Measurements from ENCODE around the gene CHST12. TPM values are rescaled to one million over a fixed set of nuclear protein-coding genes. Genes with fewer than 3 reads are reported as not detected.

The CHST12 gene
- total and polyA plus RNA-seq, 7 donors = 6.6 to 12.0 (median 8.2) TPM

DNA sequence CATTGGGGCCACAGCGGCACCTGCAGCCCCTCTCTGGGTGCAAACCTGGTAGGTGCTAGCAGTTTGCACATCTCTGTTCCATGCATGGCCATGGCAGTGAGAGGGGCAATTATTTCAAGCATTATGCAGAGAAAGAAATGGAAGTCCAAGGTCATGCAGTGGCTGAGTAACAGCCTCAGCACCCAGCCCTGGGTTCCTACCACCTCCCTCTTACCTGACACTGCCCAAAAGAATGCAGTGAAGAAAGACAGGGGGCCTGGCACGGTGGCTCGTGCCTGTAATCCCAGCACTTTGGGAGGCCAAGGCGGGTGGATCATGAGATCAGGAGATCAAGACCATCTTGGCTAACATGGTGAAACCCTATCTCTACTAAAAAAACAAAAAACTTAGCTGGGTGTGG is 4.9 kb upstream of the CHST12 start:
- no peak overlapping the region for H3K27ac ChIP-seq
- WGBS, 3 donors = 66 to 81% (median 77%) methylated on average over 4 of the region's 4 CpGs
- H3K4me1 ChIP-seq = peaks cover 10% of the 10 kb centered on the region
- no peaks in the 10 kb centered on the region for H3K27me3 ChIP-seq (ENCODE audit: insufficient read depth in 3 of 3, low read length in 2 of 3)
- DNase-seq (no peak), ATAC-seq (no peak)
- TF ChIP-seq, protein P1, sequence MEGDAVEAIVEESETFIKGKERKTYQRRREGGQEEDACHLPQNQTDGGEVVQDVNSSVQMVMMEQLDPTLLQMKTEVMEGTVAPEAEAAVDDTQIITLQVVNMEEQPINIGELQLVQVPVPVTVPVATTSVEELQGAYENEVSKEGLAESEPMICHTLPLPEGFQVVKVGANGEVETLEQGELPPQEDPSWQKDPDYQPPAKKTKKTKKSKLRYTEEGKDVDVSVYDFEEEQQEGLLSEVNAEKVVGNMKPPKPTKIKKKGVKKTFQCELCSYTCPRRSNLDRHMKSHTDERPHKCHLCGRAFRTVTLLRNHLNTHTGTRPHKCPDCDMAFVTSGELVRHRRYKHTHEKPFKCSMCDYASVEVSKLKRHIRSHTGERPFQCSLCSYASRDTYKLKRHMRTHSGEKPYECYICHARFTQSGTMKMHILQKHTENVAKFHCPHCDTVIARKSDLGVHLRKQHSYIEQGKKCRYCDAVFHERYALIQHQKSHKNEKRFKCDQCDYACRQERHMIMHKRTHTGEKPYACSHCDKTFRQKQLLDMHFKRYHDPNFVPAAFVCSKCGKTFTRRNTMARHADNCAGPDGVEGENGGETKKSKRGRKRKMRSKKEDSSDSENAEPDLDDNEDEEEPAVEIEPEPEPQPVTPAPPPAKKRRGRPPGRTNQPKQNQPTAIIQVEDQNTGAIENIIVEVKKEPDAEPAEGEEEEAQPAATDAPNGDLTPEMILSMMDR (IDR thresholded peaks at IDR 0.05) = no peak
- H3K36me3 ChIP-seq (ENCODE audit: insufficient read depth in 1 of 2, low read depth in 1 of 2) = no peaks in the 10 kb centered on the region
- no peaks in the 10 kb centered on the region for H3K9me3 ChIP-seq
- H3K4me3 ChIP-seq = no peak overlapping the region
- intact Hi-C loops (cut with DNase I) = loop anchor here in 1 of 2 donors (5.0 kb wide), 1 partner anchor 36 kb away; no protein-coding TSS in a partner anchor

DNA sequence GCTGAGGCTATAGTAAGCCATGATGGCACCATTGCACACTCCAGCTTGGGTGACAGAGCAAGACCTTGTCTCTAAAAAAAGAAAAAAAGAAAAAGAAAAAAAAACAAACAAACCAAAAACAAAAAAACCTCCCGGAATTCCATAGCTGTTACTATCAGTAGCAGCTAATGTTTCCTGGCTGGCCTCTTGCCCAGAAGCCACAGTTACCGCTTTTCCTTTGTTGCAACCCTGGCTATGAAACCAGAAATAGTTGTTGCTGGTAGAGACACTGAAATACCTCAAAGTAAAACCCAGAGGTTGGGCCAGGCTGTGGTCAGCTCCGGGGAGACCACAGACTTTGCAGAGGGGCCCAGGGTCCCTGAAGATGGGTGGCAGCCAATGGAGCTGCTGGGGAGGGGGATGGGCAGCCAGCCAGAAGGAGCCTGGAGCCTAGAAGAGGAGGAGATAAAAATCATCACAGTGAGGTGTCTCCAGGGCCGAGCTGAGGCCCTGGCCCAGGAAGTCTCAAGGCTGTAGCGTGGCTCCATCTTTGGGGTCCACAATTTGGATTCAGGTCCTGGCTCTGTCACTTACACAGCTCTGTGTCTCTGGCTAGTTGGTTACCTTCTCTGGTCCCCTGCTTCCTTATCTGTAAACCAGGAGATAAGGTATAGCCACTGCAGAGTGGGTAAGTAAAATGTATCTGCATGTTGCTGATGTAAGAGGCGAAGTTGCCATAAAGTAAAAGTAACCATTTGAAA is 3.4 kb upstream of the CHST12 start:
- DNase-seq = peak; percentile 74 to 76
- Histone ChIP-seq H3K27me3 (ENCODE audit: insufficient read depth in 3 of 3, low read length in 2 of 3) (no peaks in the 10 kb centered on the region), H3K36me3 (ENCODE audit: insufficient read depth in 1 of 2, low read depth in 1 of 2) (no peaks in the 10 kb centered on the region), H3K9me3 (no peaks in the 10 kb centered on the region), H3K4me1 (peaks cover 19% of the 10 kb centered on the region), H3K4me3 (no peak overlapping the region), H3K27ac (peak overlapping the region; percentile 11)
- intact Hi-C loops (cut with DNase I) = loop anchor here (5.0 kb wide), 2 partner anchors 38 to 48 kb away; partner anchors contain the start of gene EIF3B (in 1 of the 2)
- 25 to 34% (median 30%) methylated on average over 6 of the region's 6 CpGs for WGBS, 3 donors
- TF ChIP-seq, protein P1 (IDR thresholded peaks at IDR 0.05) = no peak
- ATAC-seq = no peak

DNA sequence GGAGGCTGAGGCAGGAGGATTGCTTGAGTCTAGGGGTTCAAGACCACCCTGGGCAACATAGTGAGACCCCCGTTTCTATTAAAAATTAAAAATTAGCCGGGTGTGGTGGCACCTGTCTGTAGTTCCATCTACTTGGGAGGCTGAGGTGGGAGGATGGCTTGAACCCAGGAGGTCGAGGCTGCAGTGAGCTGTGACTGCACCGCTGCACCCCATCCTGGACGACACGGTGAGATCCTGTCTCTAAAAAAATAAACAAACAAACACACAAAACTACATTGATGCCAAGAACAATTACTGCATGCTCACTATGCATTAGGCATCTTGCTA is 761 bp upstream of the CHST12 start:
- H3K9me3 ChIP-seq = no peaks in the 10 kb centered on the region
- H3K36me3 ChIP-seq (ENCODE audit: insufficient read depth in 1 of 2, low read depth in 1 of 2) = no peaks in the 10 kb centered on the region
- intact Hi-C loops (cut with DNase I) = loop anchor here in 1 of 2 donors (5.0 kb wide), 1 partner anchor 50 kb away; the partner anchor contains the start of gene EIF3B
- no peak for DNase-seq
- ATAC-seq = no peak
- peak overlapping the region; percentile 69 for H3K27ac ChIP-seq
- peaks cover 23% of the 10 kb centered on the region for H3K4me1 ChIP-seq
- TF ChIP-seq, protein P1 (IDR thresholded peaks at IDR 0.05) = no peak
- H3K27me3 ChIP-seq (ENCODE audit: insufficient read depth in 3 of 3, low read length in 2 of 3) = no peaks in the 10 kb centered on the region
- WGBS, 3 donors = 53 to 62% (median 58%) methylated on average over 6 of the region's 6 CpGs
- peak overlapping the region; percentile 95 for H3K4me3 ChIP-seq

DNA sequence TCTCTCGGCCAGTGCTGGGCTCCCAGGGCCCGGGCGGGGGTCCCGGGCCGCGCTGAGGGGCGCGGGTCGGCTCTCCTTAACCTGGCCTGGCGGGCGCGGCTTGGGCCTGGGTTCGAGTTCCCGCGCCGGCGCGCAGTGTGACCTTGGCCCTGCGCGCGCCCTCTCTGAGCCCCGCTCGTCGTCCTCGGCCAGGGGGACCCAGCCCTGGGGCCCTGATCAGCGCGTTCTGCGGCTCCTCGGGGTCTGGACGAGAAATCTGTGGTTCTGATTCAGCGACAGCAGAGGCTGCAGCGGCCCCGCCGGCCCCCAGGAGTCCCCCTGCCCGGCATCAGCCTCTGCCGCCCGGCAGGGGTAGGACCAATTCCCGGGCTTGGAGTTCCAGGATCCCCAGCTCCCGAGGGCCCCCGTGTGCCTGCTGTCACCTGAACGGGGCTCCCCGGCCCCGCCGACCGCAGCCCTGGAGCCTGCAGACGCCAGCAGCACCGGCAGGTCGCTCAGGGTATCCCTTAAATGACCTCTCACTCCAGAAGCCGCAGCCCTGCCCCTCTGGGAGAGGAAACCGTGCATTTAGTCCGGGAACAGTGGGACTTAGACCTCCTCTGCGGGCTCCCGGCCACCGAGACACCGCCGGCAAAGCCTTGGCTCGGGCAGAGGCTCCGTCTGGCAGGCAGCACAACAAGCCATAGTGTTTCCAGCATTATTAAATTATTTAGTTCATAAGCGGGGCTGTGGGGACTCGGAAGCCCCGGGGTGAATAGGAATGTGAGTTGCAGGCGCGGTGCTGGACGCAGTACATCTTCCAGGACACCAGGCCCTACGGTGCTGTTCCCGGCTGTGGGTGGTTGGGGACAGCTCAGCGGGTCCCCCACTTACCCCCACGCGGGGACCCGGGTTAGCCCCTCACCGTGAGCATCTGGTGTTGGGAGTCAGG is 572 bp downstream of the CHST12 start:
- Histone ChIP-seq H3K27ac (peak overlapping the region; percentile 77), H3K4me1 (peaks cover 30% of the 10 kb centered on the region), H3K4me3 (peak overlapping the region; percentile 95), H3K27me3 (ENCODE audit: insufficient read depth in 3 of 3, low read length in 2 of 3) (no peaks in the 10 kb centered on the region), H3K36me3 (ENCODE audit: insufficient read depth in 1 of 2, low read depth in 1 of 2) (no peaks in the 10 kb centered on the region), H3K9me3 (no peaks in the 10 kb centered on the region)
- 0 to 2% (median 1%) methylated on average over 40 to 71 of the region's 71 CpGs for WGBS, 3 donors
- intact Hi-C loops (cut with DNase I) = loop anchor here in 1 of 2 donors (5.0 kb wide), 1 partner anchor 52 kb away; the partner anchor contains the start of gene EIF3B
- peak; percentile 21 to 50 (median 29) for ATAC-seq
- TF ChIP-seq, protein P1 (IDR thresholded peaks at IDR 0.05) = no peak
- DNase-seq = peak; percentile 35 to 67

All from psoas muscle (tissue), 8 donors.